Measurements from ENCODE around the gene CCDC78.

Gene CCDC78

GRCh38 chr16:726438-727290 is at the start of gene CCDC78, which contains the start of gene HAGHL:
CCDC78 (minus strand) TSS chr16:726443; CDS start chr16:726367, 76 bp downstream.
HAGHL (plus strand) TSS chr16:727106; CDS start chr16:727510, 404 bp downstream.
- DNase-seq (ENCODE audit: low read depth), result peak; percentile 56

GRCh38 chr16:775236-775796 is 49.1 kb upstream of the CCDC78 start:
- DNase-seq (ENCODE audit: low read depth), result no peak

- DNase-seq (ENCODE audit: low read depth), result no peak
These were observed 48.1 kb upstream of the CCDC78 start for GRCh38 chr16:774086-775001.

GRCh38 chr16:772959-773358 is 46.7 kb upstream of the CCDC78 start:
- DNase-seq (ENCODE audit: low read depth), result no peak

GRCh38 chr16:770411-770810 is 44.2 kb upstream of the CCDC78 start:
- no peak for DNase-seq (ENCODE audit: low read depth)

- no peak for DNase-seq (ENCODE audit: low read depth)
These were observed 43.7 kb upstream of the CCDC78 start for GRCh38 chr16:769934-770333.

- DNase-seq (ENCODE audit: low read depth), result no peak
These were observed 43.0 kb upstream of the CCDC78 start for GRCh38 chr16:769184-769784.

- DNase-seq (ENCODE audit: low read depth), result no peak
These were observed 42.2 kb upstream of the CCDC78 start for GRCh38 chr16:768428-768827.

GRCh38 chr16:767743-768235 is 41.5 kb upstream of the CCDC78 start:
- no peak for DNase-seq (ENCODE audit: low read depth)

- no peak for DNase-seq (ENCODE audit: low read depth)
These were observed 40.8 kb upstream of the CCDC78 start for GRCh38 chr16:766820-767640.

GRCh38 chr16:766008-766819 is 40.0 kb upstream of the CCDC78 start:
- DNase-seq (ENCODE audit: low read depth), result no peak

- no peak for DNase-seq (ENCODE audit: low read depth)
These were observed 39.2 kb upstream of the CCDC78 start for GRCh38 chr16:765488-765865.

GRCh38 chr16:764848-765487 is 38.7 kb upstream of the CCDC78 start:
- DNase-seq (ENCODE audit: low read depth), result no peak

GRCh38 chr16:764184-764750 is 38.0 kb upstream of the CCDC78 start:
- DNase-seq (ENCODE audit: low read depth), result no peak

GRCh38 chr16:763369-764183 is 37.3 kb upstream of the CCDC78 start:
- no peak for DNase-seq (ENCODE audit: low read depth)

GRCh38 chr16:762595-763268 is 36.5 kb upstream of the CCDC78 start:
- DNase-seq (ENCODE audit: low read depth), result no peak

GRCh38 chr16:761625-762513 is 35.6 kb upstream of the CCDC78 start:
- DNase-seq (ENCODE audit: low read depth), result no peak
